Measurements from ENCODE around the gene ASB5.
"Not testable (repeated sequence)": the region's sequence is repeated elsewhere in the genome, so short reads cannot be mapped to it uniquely, and the experiment has no call there.

Gene ASB5

GRCh38 chr4:176268963-176269362 is at the start of gene ASB5:
Gene ASB5 (minus strand): TSS chr4:176269222. CDS start chr4:176269108, 114 bp downstream.
- DNase-seq (ENCODE audit: low spot score) = no peak

- no peak for DNase-seq (ENCODE audit: low spot score)
Measured at GRCh38 chr4:176313596-176314336, 44.7 kb upstream of the ASB5 start.

GRCh38 chr4:176309772-176310171 is 40.8 kb upstream of the ASB5 start:
- no peak for DNase-seq (ENCODE audit: low spot score)

- DNase-seq (ENCODE audit: low spot score) = no peak
Measured at GRCh38 chr4:176309046-176309445, 40.0 kb upstream of the ASB5 start.

- no peak for DNase-seq (ENCODE audit: low spot score)
Measured at GRCh38 chr4:176308441-176308840, 39.4 kb upstream of the ASB5 start.

- no peak for DNase-seq (ENCODE audit: low spot score)
Measured at GRCh38 chr4:176307666-176307930, 38.6 kb upstream of the ASB5 start.

- no peak for DNase-seq (ENCODE audit: low spot score)
Measured at GRCh38 chr4:176306837-176307665, 38.0 kb upstream of the ASB5 start.

GRCh38 chr4:176303938-176304337 is 34.9 kb upstream of the ASB5 start:
- DNase-seq (ENCODE audit: low spot score) = no peak

GRCh38 chr4:176302283-176303275 is 33.6 kb upstream of the ASB5 start:
- DNase-seq (ENCODE audit: low spot score) = no peak

- no peak for DNase-seq (ENCODE audit: low spot score)
Measured at GRCh38 chr4:176300565-176300964, 31.5 kb upstream of the ASB5 start.

- no peak for DNase-seq (ENCODE audit: low spot score)
Measured at GRCh38 chr4:176300036-176300435, 31.0 kb upstream of the ASB5 start.

GRCh38 chr4:176298664-176299063 is 29.6 kb upstream of the ASB5 start:
- no peak for DNase-seq (ENCODE audit: low spot score)

GRCh38 chr4:176295907-176296306 is 26.9 kb upstream of the ASB5 start:
- DNase-seq (ENCODE audit: low spot score) = not testable (repeated sequence)

- DNase-seq (ENCODE audit: low spot score) = no peak
Measured at GRCh38 chr4:176293660-176294059, 24.6 kb upstream of the ASB5 start.

GRCh38 chr4:176292920-176293319 is 23.9 kb upstream of the ASB5 start:
- no peak for DNase-seq (ENCODE audit: low spot score)

GRCh38 chr4:176291748-176292147 is 22.7 kb upstream of the ASB5 start:
- DNase-seq (ENCODE audit: low spot score) = no peak

- no peak for DNase-seq (ENCODE audit: low spot score)
Measured at GRCh38 chr4:176290520-176290919, 21.5 kb upstream of the ASB5 start.

- no peak for DNase-seq (ENCODE audit: low spot score)
Measured at GRCh38 chr4:176289561-176289960, 20.5 kb upstream of the ASB5 start.

- no peak for DNase-seq (ENCODE audit: low spot score)
Measured at GRCh38 chr4:176288020-176288419, 19.0 kb upstream of the ASB5 start.

- no peak for DNase-seq (ENCODE audit: low spot score)
Measured at GRCh38 chr4:176287546-176287945, 18.5 kb upstream of the ASB5 start.

GRCh38 chr4:176286728-176287127 is 17.7 kb upstream of the ASB5 start:
- no peak for DNase-seq (ENCODE audit: low spot score)

- DNase-seq (ENCODE audit: low spot score) = not testable (repeated sequence)
Measured at GRCh38 chr4:176279560-176279959, 10.5 kb upstream of the ASB5 start.
